PFSK-1 (cell line): ENCODE data around the gene NEXN.

ENCODE experiments used
- FOXP2 ChIP-seq: optimal IDR thresholded peaks from 2 replicates; pipeline ENCODE3; 2011; ENCODE audit warnings: borderline replicate concordance, control low read depth, inconsistent platforms; ENCODE audit not compliant: insufficient read depth; ENCODE audit errors: extremely low read length, extremely low read depth
- POLR2AphosphoS5 ChIP-seq: IDR thresholded peaks from 2 replicates; pipeline ENCODE4 v1.6.1; 2012; ENCODE audit warnings: low read depth, mild to moderate bottlenecking, control low read depth, low read length, moderate library complexity
- REST ChIP-seq, 2 experiments: IDR thresholded peaks; 2 replicates each; pipeline versions ENCODE4 v1.6.1 to v1.8.0; 2011 to 2012; ENCODE audit warnings: low read depth in 2 of 2, low read length in 2 of 2, control low read depth in 1 of 2, inconsistent platforms in 1 of 2, mild to moderate bottlenecking in 1 of 2, moderate library complexity in 1 of 2; ENCODE audit not compliant: insufficient read depth in 1 of 2
- SIN3A ChIP-seq: IDR thresholded peaks from 2 replicates; pipeline ENCODE4 v1.6.1; 2012; ENCODE audit warnings: mild to moderate bottlenecking, low read length, moderate library complexity, borderline replicate concordance; ENCODE audit not compliant: insufficient read depth
- TAF1 ChIP-seq: IDR thresholded peaks from 2 replicates; pipeline ENCODE4 v1.6.1; 2012; ENCODE audit warnings: low read length, control low read depth, borderline replicate concordance; ENCODE audit not compliant: insufficient read depth

The NEXN gene

GRCh38 chr1:77986810-77987209, 98.4 kb downstream of the NEXN start:
- TF ChIP-seq TAF1, result no peak
- no peak for TF ChIP-seq SIN3A

GRCh38 chr1:77987919-77988318, 99.5 kb downstream of the NEXN start:
- no peak for TF ChIP-seq TAF1
- no peak for TF ChIP-seq FOXP2
- TF ChIP-seq REST (IDR thresholded peaks at IDR 0.05; ENCODE audit: insufficient read depth in 1 of 2, low read depth in 2 of 2, low read length in 2 of 2), result no peak
- TF ChIP-seq POLR2AphosphoS5, result no peak
- no peak for TF ChIP-seq SIN3A

- TF ChIP-seq SIN3A (no peak), REST (IDR thresholded peaks at IDR 0.05; ENCODE audit: insufficient read depth in 1 of 2, low read depth in 2 of 2, low read length in 2 of 2) (no peak), FOXP2 (no peak), TAF1 (no peak)
Observed at GRCh38 chr1:77989744-77990143, 101.3 kb downstream of the NEXN start.

GRCh38 chr1:77990629-77991204, 102.3 kb downstream of the NEXN start:
- no peak for TF ChIP-seq TAF1
- no peak for TF ChIP-seq REST (IDR thresholded peaks at IDR 0.05; ENCODE audit: insufficient read depth in 1 of 2, low read depth in 2 of 2, low read length in 2 of 2)
- TF ChIP-seq SIN3A, result no peak
- no peak for TF ChIP-seq FOXP2
- no peak for TF ChIP-seq POLR2AphosphoS5

GRCh38 chr1:77991638-77992037, 103.2 kb downstream of the NEXN start:
- no peak for TF ChIP-seq SIN3A
